Ishikawa (cell line): Measurements from ENCODE around the gene NT5DC1.

Source experiments
- CEBPB ChIP-seq: IDR thresholded peaks from 2 replicates; pipeline ENCODE4 v1.6.1; 2012
- EGR1 ChIP-seq: IDR thresholded peaks from 2 replicates; pipeline ENCODE4 v1.6.1; 2012
- EP300 ChIP-seq: IDR thresholded peaks from 2 replicates; pipeline ENCODE4 v1.6.1; 2012; ENCODE audit warnings: borderline replicate concordance
- FOXM1 ChIP-seq: IDR thresholded peaks from 2 replicates; pipeline ENCODE4 v1.6.1; 2012; ENCODE audit warnings: low read depth, borderline replicate concordance
- NFIC ChIP-seq: IDR thresholded peaks from 2 replicates; pipeline ENCODE4 v1.6.1; 2012
- RAD21 ChIP-seq: IDR thresholded peaks from 2 replicates; pipeline ENCODE4 v1.6.1; 2012; ENCODE audit warnings: low read depth
- TAF1 ChIP-seq: IDR thresholded peaks from 2 replicates; pipeline ENCODE4 v1.6.1; 2012; ENCODE audit warnings: low read depth, mild to moderate bottlenecking
- TCF12 ChIP-seq: IDR thresholded peaks from 2 replicates; pipeline ENCODE4 v1.6.1; 2012; ENCODE audit warnings: low read depth
- TEAD4 ChIP-seq: IDR thresholded peaks from 2 replicates; pipeline ENCODE4 v1.6.1; 2012
- YY1 ChIP-seq: IDR thresholded peaks from 2 replicates; pipeline ENCODE4 v1.6.1; 2012; ENCODE audit warnings: low read depth
- TF ChIP-seq, protein P1 (sequence below): IDR thresholded peaks from 2 replicates; pipeline ENCODE4 v1.6.1; 2012
- TF ChIP-seq, protein P2 (sequence below): IDR thresholded peaks from 2 replicates; pipeline ENCODE4 v1.6.1; 2012
- TF ChIP-seq, protein P3 (sequence below): IDR thresholded peaks from 2 replicates; pipeline ENCODE4 v1.6.1; 2012; ENCODE audit warnings: low read depth, mild to moderate bottlenecking

DNA sequence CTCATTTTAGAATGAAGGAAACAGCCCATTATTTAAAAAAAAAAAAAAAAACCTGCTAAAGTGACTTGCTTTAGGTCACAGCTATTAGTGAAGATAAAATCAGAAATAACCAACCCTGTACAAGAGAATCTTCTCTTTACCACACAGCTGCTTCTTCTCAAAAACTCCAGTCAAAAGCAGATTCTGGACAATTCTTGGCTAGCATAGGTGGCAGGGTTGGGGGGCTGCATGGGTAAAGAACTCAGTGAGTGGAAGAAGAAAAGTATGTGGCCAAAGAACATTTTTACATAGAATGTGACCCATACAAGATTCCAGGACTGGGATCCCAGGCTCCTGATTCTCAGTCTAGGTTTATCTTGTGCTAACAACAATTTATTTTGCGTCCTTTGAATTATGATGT, 30.6 kb upstream of the NT5DC1 start:
- TF ChIP-seq, protein P1, sequence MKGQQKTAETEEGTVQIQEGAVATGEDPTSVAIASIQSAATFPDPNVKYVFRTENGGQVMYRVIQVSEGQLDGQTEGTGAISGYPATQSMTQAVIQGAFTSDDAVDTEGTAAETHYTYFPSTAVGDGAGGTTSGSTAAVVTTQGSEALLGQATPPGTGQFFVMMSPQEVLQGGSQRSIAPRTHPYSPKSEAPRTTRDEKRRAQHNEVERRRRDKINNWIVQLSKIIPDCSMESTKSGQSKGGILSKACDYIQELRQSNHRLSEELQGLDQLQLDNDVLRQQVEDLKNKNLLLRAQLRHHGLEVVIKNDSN = no peak
- TF ChIP-seq EGR1 = no peak
- no peak for TF ChIP-seq RAD21
- no peak for TF ChIP-seq TAF1
- TF ChIP-seq, protein P2, sequence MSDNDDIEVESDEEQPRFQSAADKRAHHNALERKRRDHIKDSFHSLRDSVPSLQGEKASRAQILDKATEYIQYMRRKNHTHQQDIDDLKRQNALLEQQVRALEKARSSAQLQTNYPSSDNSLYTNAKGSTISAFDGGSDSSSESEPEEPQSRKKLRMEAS = no peak
- TF ChIP-seq CEBPB = no peak
- TF ChIP-seq NFIC = no peak
- no peak for TF ChIP-seq YY1
- TF ChIP-seq, protein P3, sequence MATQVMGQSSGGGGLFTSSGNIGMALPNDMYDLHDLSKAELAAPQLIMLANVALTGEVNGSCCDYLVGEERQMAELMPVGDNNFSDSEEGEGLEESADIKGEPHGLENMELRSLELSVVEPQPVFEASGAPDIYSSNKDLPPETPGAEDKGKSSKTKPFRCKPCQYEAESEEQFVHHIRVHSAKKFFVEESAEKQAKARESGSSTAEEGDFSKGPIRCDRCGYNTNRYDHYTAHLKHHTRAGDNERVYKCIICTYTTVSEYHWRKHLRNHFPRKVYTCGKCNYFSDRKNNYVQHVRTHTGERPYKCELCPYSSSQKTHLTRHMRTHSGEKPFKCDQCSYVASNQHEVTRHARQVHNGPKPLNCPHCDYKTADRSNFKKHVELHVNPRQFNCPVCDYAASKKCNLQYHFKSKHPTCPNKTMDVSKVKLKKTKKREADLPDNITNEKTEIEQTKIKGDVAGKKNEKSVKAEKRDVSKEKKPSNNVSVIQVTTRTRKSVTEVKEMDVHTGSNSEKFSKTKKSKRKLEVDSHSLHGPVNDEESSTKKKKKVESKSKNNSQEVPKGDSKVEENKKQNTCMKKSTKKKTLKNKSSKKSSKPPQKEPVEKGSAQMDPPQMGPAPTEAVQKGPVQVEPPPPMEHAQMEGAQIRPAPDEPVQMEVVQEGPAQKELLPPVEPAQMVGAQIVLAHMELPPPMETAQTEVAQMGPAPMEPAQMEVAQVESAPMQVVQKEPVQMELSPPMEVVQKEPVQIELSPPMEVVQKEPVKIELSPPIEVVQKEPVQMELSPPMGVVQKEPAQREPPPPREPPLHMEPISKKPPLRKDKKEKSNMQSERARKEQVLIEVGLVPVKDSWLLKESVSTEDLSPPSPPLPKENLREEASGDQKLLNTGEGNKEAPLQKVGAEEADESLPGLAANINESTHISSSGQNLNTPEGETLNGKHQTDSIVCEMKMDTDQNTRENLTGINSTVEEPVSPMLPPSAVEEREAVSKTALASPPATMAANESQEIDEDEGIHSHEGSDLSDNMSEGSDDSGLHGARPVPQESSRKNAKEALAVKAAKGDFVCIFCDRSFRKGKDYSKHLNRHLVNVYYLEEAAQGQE = no peak
- no peak for TF ChIP-seq EP300
- TF ChIP-seq TEAD4 = no peak
- TF ChIP-seq FOXM1 = no peak
- no peak for TF ChIP-seq TCF12
